MCF 10A (cell line): ENCODE measurements around the gene MLLT6. TPM values are rescaled to one million over a fixed set of nuclear protein-coding genes. Genes with fewer than 3 reads are reported as not detected.

Experiments used
- BruUV-seq: library from RNA; stranded (reverse); fragments of 400-500 nt; replicated peaks from 2 replicates; lab custom pipeline; 2021; lab: Mats Ljungman, UMichigan
- CTCF ChIA-PET: fragments of 300-600 bp; sonication (Branson Sonifier 250); formaldehyde crosslinking; extraction: SDS; loops from one replicate; lab custom pipeline; 2021; ENCODE audit warnings: antibody characterized with exemption, inconsistent platforms; lab: Yijun Ruan, JAX
- POLR2A ChIA-PET: fragments of 300-600, 350-650 bp; sonication (Branson Sonifier 250); formaldehyde crosslinking; extraction: SDS; loops from one replicate; lab custom pipeline; 2020; ENCODE audit warnings: antibody characterized with exemption, inconsistent platforms; lab: Yijun Ruan, JAX
- DNase-seq: peaks from one replicate; pipeline ENCODE4 v3.0.0-alpha.2; 2018; ENCODE audit not compliant: unreplicated experiment
- H3K27ac Mint-ChIP-seq: one replicate; pipeline ENCODE4 v1.8.0; 2022; ENCODE audit warnings: mild to moderate bottlenecking, low read depth, mixed read lengths; ENCODE audit not compliant: unreplicated experiment
- H3K27me3 Mint-ChIP-seq: one replicate; pipeline ENCODE4 v1.8.0; 2022; ENCODE audit warnings: mixed read lengths; ENCODE audit not compliant: insufficient read depth, unreplicated experiment
- H3K36me3 Mint-ChIP-seq: one replicate; pipeline ENCODE4 v1.8.0; 2022; ENCODE audit warnings: mild to moderate bottlenecking, moderate library complexity, mixed read lengths; ENCODE audit not compliant: insufficient read depth, unreplicated experiment
- H3K4me1 Mint-ChIP-seq: one replicate; pipeline ENCODE4 v1.8.0; 2022; ENCODE audit warnings: mixed read lengths; ENCODE audit not compliant: insufficient read depth, unreplicated experiment
- H3K4me3 Mint-ChIP-seq: one replicate; pipeline ENCODE4 v1.8.0; 2022; ENCODE audit warnings: mild to moderate bottlenecking, moderate library complexity, mixed read lengths; ENCODE audit not compliant: unreplicated experiment
- H3K9me3 Mint-ChIP-seq: one replicate; pipeline ENCODE4 v1.8.0; 2022; ENCODE audit warnings: mixed read lengths; ENCODE audit not compliant: unreplicated experiment
- intact Hi-C: fragments of 100-400 bp; cut with micrococcal nuclease; formaldehyde crosslinking; loops from 2 replicates; pipeline ENCODE4 v1.14.1; 2022
- total RNA-seq: library from RNA; stranded (reverse); gene quantifications from 2 replicates; pipeline ENCODE4 v1.2.3, GENCODE V29; 2022
- TF ChIP-seq, protein P1 (sequence below): fragments of 200-600 bp; IDR thresholded peaks from one replicate; pipeline ENCODE4 v1.8.0; 2022; ENCODE audit warnings: antibody characterized with exemption, mild to moderate bottlenecking; ENCODE audit not compliant: unreplicated experiment

MLLT6 gene
- total RNA-seq, 1 experiment from 2014 or later: 65.3 TPM

DNA sequence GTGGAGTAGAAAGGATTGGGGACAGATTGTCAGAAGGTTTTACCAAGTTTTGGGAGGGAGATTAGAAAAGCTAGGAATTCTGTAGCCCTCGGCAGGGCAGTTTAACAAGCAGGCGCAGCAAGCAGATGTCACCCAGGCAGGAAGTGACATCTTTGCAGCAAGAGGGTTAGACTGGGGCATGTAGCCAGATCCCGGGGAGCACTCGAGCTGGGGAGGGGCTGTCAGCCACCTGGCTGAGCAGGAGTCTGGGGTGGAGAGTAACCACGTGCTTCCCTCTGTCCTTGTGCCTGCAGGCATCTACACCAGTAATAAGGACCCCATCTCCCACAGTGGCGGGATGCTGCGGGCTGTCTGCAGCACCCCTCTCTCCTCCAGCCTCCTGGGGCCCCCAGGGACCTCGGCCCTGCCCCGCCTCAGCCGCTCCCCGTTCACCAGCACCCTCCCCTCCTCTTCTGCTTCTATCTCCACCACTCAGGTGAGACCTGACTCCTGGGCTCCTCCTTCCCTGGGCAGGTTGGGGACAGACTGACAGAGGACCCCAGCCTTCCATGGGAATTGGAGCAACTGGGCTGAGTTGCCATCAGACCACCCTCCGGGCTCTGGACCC, 12.2 kb downstream of the MLLT6 start:
- Mint-ChIP-seq H3K4me3 (no peak overlapping the region), H3K9me3 (no peaks in the 10 kb centered on the region), H3K4me1 (no peaks in the 10 kb centered on the region), H3K27ac (no peak overlapping the region), H3K27me3 (no peaks in the 10 kb centered on the region), H3K36me3 (peaks cover 24% of the 10 kb centered on the region)
- POLR2A ChIA-PET: interaction anchor here (1.4 to 1.5 kb wide), 2 partner anchors 9 to 10 kb away, joined by 3 to 7 read pairs; no protein-coding TSS in a partner anchor
- intact Hi-C loops: no loop called here
- no peak for DNase-seq
- TF ChIP-seq, protein P1, sequence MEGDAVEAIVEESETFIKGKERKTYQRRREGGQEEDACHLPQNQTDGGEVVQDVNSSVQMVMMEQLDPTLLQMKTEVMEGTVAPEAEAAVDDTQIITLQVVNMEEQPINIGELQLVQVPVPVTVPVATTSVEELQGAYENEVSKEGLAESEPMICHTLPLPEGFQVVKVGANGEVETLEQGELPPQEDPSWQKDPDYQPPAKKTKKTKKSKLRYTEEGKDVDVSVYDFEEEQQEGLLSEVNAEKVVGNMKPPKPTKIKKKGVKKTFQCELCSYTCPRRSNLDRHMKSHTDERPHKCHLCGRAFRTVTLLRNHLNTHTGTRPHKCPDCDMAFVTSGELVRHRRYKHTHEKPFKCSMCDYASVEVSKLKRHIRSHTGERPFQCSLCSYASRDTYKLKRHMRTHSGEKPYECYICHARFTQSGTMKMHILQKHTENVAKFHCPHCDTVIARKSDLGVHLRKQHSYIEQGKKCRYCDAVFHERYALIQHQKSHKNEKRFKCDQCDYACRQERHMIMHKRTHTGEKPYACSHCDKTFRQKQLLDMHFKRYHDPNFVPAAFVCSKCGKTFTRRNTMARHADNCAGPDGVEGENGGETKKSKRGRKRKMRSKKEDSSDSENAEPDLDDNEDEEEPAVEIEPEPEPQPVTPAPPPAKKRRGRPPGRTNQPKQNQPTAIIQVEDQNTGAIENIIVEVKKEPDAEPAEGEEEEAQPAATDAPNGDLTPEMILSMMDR: no peak
- no TSS peak for BruUV-seq
- CTCF ChIA-PET: interaction anchor here (1.4 to 1.7 kb wide), 2 partner anchors 18 to 41 kb away, joined by 5 to 8 read pairs; no protein-coding TSS in a partner anchor

DNA sequence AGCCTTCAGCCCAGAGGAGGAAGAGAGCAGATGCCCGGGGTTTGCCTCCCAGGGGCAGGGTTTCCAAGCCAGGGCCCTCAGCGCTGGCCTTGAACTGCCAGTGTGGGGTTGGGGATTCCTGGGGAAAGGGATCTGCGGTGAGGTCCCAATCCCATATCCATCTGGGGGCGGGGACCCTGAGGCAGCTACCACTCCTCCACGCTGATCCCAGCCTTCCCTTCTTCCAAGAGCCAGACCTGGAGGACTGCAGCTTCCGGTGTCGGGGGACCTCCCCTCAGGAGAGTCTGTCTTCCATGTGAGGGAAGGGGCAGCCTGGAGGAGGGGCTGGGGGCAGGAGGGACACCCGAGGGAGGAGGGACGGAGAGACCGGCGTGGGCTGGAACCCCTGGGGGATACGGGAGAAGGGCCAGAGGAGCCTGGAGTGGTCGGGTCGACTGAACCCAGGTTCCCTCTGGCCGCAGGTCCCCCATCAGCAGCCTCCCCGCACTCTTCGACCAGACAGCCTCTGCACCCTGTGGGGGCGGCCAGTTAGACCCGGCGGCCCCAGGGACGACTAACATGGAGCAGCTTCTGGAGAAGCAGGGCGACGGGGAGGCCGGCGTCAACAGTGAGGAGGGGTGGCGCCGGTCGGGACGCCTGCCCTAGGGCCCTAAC, 14.3 kb downstream of the MLLT6 start:
- no peak for DNase-seq
- BruUV-seq: no TSS peak
- H3K27me3 Mint-ChIP-seq: no peaks in the 10 kb centered on the region
- intact Hi-C loops: no loop called here
- ChIA-PET CTCF (no interaction called here), POLR2A (interaction anchor here (0.6 to 1.8 kb wide), 4 partner anchors 9 to 56 kb away, joined by 4 to 12 read pairs (median 9); partner anchors contain the start of genes CISD3 and MLLT6)
- H3K27ac Mint-ChIP-seq: no peak overlapping the region
- no peak overlapping the region for H3K4me3 Mint-ChIP-seq
- H3K9me3 Mint-ChIP-seq: no peaks in the 10 kb centered on the region
- peaks cover 22% of the 10 kb centered on the region for H3K36me3 Mint-ChIP-seq
- TF ChIP-seq, protein P1: no peak
- no peaks in the 10 kb centered on the region for H3K4me1 Mint-ChIP-seq

DNA sequence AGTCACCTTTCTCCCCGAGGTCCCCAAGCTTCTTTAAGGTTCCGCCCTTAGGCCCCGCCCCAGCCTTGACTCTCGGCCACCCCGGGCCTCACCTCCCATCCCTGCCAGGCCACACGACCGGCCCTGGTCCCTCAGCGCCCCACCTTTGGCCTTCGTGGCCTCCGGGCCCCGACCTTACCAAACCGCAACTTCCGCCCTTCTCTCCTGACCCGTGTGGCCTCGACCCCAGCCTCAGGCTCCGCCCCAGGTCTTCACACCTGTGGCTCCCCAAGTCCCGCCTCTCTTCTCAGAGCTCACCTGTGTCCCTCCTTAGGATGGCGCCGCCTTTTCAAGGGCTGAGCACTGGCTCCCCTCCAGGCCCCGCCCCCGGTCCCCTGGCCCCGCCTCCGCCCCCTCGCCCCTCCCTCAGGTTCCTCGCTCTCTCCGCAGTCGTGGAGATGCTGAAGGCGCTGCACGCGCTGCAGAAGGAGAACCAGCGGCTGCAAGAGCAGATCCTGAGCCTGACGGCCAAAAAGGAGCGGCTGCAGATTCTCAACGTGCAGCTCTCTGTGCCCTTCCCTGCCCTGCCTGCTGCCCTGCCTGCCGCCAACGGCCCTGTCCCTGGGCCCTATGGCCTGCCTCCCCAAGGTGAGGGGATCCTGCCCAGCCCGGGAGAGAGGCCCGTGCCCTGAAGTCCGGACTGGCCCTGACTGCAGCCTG, 15.0 kb downstream of the MLLT6 start:
- intact Hi-C loops: no loop called here
- no peaks in the 10 kb centered on the region for H3K27me3 Mint-ChIP-seq
- CTCF ChIA-PET: no interaction called here
- H3K9me3 Mint-ChIP-seq: no peaks in the 10 kb centered on the region
- peaks cover 16% of the 10 kb centered on the region for H3K36me3 Mint-ChIP-seq
- no peak overlapping the region for H3K4me3 Mint-ChIP-seq
- H3K4me1 Mint-ChIP-seq: no peaks in the 10 kb centered on the region
- no TSS peak for BruUV-seq
- no peak overlapping the region for H3K27ac Mint-ChIP-seq
- TF ChIP-seq, protein P1: no peak
- POLR2A ChIA-PET: interaction anchor here (0.8 kb wide), 1 partner anchor 11 kb away, joined by 3 read pairs; no protein-coding TSS in a partner anchor
- no peak for DNase-seq

DNA sequence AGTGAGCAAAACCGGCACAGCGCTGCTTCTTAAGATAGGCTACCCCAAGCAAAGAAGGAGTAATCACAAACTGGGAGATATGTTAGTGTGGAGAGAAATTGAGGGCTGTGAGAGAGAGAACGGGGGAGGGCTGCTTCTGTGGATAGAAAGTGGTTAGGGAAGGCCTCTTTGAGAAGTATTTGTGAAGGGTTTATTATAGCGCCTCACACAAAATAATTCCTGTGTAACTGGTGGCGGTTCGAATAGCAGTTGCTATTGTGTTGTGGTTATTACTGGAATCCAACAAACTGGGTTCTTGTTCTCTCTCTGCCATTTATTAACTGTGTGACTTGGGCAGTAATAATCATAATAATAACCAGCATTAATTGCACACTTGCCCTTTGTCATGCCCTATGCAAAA, 15.9 kb downstream of the MLLT6 start:
- BruUV-seq: no TSS peak
- Mint-ChIP-seq H3K9me3 (no peaks in the 10 kb centered on the region), H3K27me3 (no peaks in the 10 kb centered on the region), H3K4me1 (no peaks in the 10 kb centered on the region), H3K4me3 (no peak overlapping the region), H3K27ac (no peak overlapping the region), H3K36me3 (peaks cover 7% of the 10 kb centered on the region)
- ChIA-PET CTCF (no interaction called here), POLR2A (no interaction called here)
- intact Hi-C loops: no loop called here
- no peak for DNase-seq
- TF ChIP-seq, protein P1: no peak
